K562 (cell line): Measurements from ENCODE around the gene FASN. TPM values are rescaled to one million over a fixed set of nuclear protein-coding genes. Genes with fewer than 3 reads are reported as not detected.
A peak's percentile ranks its signal among the peaks of the same experiment; 100 is the strongest.

Experiments
- HOMEZ ChIP-seq: fragments of 250-450 bp; sonication (Bioruptor Pico); IDR thresholded peaks from 2 replicates; pipeline ENCODE4 v1.4.0; 2020; ENCODE audit warnings: mild to moderate bottlenecking, moderate library complexity
- RBFOX2 ChIP-seq: fragments of 200-400 bp; formaldehyde crosslinking; IDR thresholded peaks from 2 replicates; pipeline ENCODE4 v1.6.1; 2017; ENCODE audit warnings: low read depth, mild to moderate bottlenecking, low read length, moderate library complexity
- SIN3A ChIP-seq, 2 experiments: fragments of 150-350 bp in 1 of 2; IDR thresholded peaks; 2 replicates each; pipeline ENCODE4 v1.6.1; 2011 to 2016; ENCODE audit warnings: borderline replicate concordance in 2 of 2, low read depth in 2 of 2, low read length in 2 of 2, mild to moderate bottlenecking in 2 of 2, moderate library complexity in 2 of 2; ENCODE audit not compliant: control insufficient read depth in 1 of 2
- STAT6 ChIP-seq: sonication (generic); formaldehyde crosslinking; IDR thresholded peaks from 2 replicates; pipeline ENCODE4 v1.8.1; 2023; ENCODE audit warnings: mild to moderate bottlenecking, missing genetic modification reagents
- USF2 ChIP-seq: sonication (generic); formaldehyde crosslinking; IDR thresholded peaks from 2 replicates; pipeline ENCODE4 v1.5.0; 2020; ENCODE audit warnings: missing genetic modification reagents
- ZBTB7A ChIP-seq: IDR thresholded peaks from 2 replicates; pipeline ENCODE4 v1.6.1; 2011; ENCODE audit warnings: low read depth, mild to moderate bottlenecking, low read length, moderate library complexity, borderline replicate concordance; ENCODE audit not compliant: control insufficient read depth
- ZNF146 ChIP-seq: IDR thresholded peaks from one replicate; pipeline ENCODE4 v1.6.1; 2018; ENCODE audit warnings: missing compliant biosample characterization; ENCODE audit not compliant: unreplicated experiment
- ZNF280A ChIP-seq: fragments of 450-650 bp; IDR thresholded peaks from 2 replicates; pipeline ENCODE4 v1.6.1; 2018; ENCODE audit warnings: mild to moderate bottlenecking, low read depth; ENCODE audit not compliant: partially characterized antibody
- ZNF3 ChIP-seq: fragments of 250-450 bp; sonication (Bioruptor Pico); IDR thresholded peaks from 2 replicates; pipeline ENCODE4 v1.5.0; 2021; ENCODE audit warnings: mild to moderate bottlenecking, moderate library complexity
- ZNF318 ChIP-seq, 2 experiments: fragments of 450-650 bp; IDR thresholded peaks; 2 replicates each; pipeline ENCODE4 v1.6.1; 2016; ENCODE audit warnings: mild to moderate bottlenecking in 2 of 2, borderline replicate concordance in 1 of 2, low read depth in 1 of 2, moderate library complexity in 1 of 2
- polyA plus RNA-seq, 8 experiments: library from polyadenylated mRNA; depleted of rRNA in 4 of 8; stranded (reverse) in 5 of 8; unstranded in 3 of 8; fragments of >200 nt; fragmentation: Nextera tagmentation in 2 of 8; fragmentation: Illumina TruSeq in 1 of 8; extraction: Ambion mirVana in 2 of 8; extraction: Trizol in 1 of 8; gene quantifications; 2 replicates each; pipeline versions ENCODE4 v1.2.1 to v1.2.3, GENCODE V29; 2011 to 2014; ENCODE audit warnings: inconsistent platforms in 1 of 8, missing spikeins in 1 of 8
- total RNA-seq, 7 experiments: library from RNA; depleted of rRNA in 6 of 7; stranded (reverse); fragments of >200 nt in 6 of 7; fragmentation: Illumina TruSeq in 2 of 7; extraction: Trizol in 2 of 7; gene quantifications; 2 replicates each; pipeline versions ENCODE4 v1.2.1 to v1.2.3, GENCODE V29; 2011 to 2021; ENCODE audit warnings: low replicate concordance in 1 of 7

FASN gene
- total and polyA plus RNA-seq, 9 of the 15 experiments (the other 6 are each of a cell fraction or from before 2014, with no cell fraction given), result 0.15 to 663 (median 49.9) TPM

GRCh38 chr17:82033359-82034085 is 64.5 kb downstream of the FASN start (continued):
- TF ChIP-seq STAT6 (CRISPR knock-in tag), result no peak
- no peak for TF ChIP-seq ZNF280A
- no peak for TF ChIP-seq ZNF318 (IDR thresholded peaks at IDR 0.05; ENCODE audit: borderline replicate concordance in 1 of 2, low read depth in 1 of 2)
- no peak for TF ChIP-seq ZNF3 (CRISPR knock-in tag)
- no peak for TF ChIP-seq SIN3A (IDR thresholded peaks at IDR 0.05; ENCODE audit: borderline replicate concordance in 2 of 2, control insufficient read depth in 1 of 2, low read depth in 2 of 2, low read length in 2 of 2)
- TF ChIP-seq ZNF146, result no peak
- peak; percentile 66 for TF ChIP-seq RBFOX2
- no peak for TF ChIP-seq USF2 (CRISPR knock-in tag)
- TF ChIP-seq ZBTB7A, result 0 out of 2 replicates have a peak, but pooled peaks have one; percentile 2
- no peak for TF ChIP-seq HOMEZ (CRISPR knock-in tag)
